Lower leg skin (tissue), 4 donors: ENCODE results near the gene ROR2. TPM values are rescaled to one million over a fixed set of nuclear protein-coding genes. Genes with fewer than 3 reads are reported as not detected.

Experiments
- DNase-seq, 2 donors: peaks; one replicate each; pipeline ENCODE4 v3.0.0-alpha.2; 2019; ENCODE audit warnings: low spot score in 2 of 2
- H3K4me3 ChIP-seq: fragments of 200-600 bp; sonication (generic); 2 replicates; pipeline ENCODE4 v1.5.1; 2017; ENCODE audit warnings: mild to moderate bottlenecking, low read depth; ENCODE audit not compliant: poor library complexity, severe bottlenecking
- POLR2A ChIP-seq, 2 donors: fragments of 450-650 bp; IDR thresholded peaks; one replicate each; pipeline ENCODE4 v1.6.1; 2016 to 2017; ENCODE audit warnings: antibody characterized with exemption in 2 of 2, mild to moderate bottlenecking in 1 of 2, moderate library complexity in 1 of 2
- WGBS, 2 donors: methylation state at CpG; one replicate each; pipeline ENCODE4 v1.1.5; 2018; 5-methylcytosine and 5-hydroxymethylcytosine counted together
- intact Hi-C: fragments of 100-400 bp; cut with DNase I; formaldehyde crosslinking; loops from one replicate; pipeline ENCODE4 v1.15.0; 2023; ENCODE audit warnings: low total_unique reads
- total RNA-seq, 4 donors: library from RNA; depleted of rRNA; stranded (reverse); fragments of >200 nt; gene quantifications; one replicate each; pipeline ENCODE4 v1.1.0, GENCODE V29; 2016
- TF ChIP-seq, protein P1 (sequence below), 3 donors: fragments of 450-650 bp; IDR thresholded peaks; one replicate each; pipeline ENCODE4 v1.5.1; 2016; ENCODE audit warnings: antibody characterized with exemption in 3 of 3, mild to moderate bottlenecking in 3 of 3, moderate library complexity in 2 of 3

ROR2 gene
- total RNA-seq, 4 donors from 2014 or later: 2.3 to 8.7 (median 5.8) TPM

DNA sequence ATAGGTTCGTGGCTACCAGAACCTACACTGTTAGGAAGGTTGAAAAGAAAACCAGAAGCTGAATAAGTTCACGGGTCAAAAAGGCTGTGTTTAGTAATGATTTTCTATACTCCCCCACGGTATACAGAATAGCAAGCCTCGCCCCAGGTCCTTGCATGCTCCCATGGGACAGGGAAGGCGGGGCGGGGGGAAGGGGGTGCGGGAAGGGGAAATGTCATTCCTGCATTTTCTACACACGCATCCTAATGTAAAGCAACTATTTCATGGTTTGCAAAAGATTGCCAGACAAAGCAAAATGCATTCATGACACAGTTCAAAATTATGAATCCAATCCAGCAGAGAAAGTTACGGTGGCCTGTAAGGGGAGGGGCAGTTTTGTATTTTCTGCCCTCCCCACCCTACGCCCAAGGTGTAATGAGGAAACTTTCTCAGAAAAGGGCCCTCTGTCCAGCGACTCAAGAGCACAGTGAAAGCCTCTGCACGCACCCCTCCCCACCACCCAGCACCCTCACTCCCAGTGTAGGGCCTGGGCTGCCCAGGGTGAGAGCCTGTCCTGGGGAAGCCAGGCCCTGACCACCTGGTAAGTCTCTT, 105.2 kb downstream of the ROR2 start:
- WGBS, 2 donors: 75 to 76% methylated on average over 12 of the region's 12 CpGs
- DNase-seq: peak in 1 of 2 donors; percentile 58
- no peak overlapping the region for H3K4me3 ChIP-seq
- intact Hi-C loops: no loop called here
- no peak for TF ChIP-seq POLR2A (IDR thresholded peaks at IDR 0.05)
- TF ChIP-seq, protein P1, sequence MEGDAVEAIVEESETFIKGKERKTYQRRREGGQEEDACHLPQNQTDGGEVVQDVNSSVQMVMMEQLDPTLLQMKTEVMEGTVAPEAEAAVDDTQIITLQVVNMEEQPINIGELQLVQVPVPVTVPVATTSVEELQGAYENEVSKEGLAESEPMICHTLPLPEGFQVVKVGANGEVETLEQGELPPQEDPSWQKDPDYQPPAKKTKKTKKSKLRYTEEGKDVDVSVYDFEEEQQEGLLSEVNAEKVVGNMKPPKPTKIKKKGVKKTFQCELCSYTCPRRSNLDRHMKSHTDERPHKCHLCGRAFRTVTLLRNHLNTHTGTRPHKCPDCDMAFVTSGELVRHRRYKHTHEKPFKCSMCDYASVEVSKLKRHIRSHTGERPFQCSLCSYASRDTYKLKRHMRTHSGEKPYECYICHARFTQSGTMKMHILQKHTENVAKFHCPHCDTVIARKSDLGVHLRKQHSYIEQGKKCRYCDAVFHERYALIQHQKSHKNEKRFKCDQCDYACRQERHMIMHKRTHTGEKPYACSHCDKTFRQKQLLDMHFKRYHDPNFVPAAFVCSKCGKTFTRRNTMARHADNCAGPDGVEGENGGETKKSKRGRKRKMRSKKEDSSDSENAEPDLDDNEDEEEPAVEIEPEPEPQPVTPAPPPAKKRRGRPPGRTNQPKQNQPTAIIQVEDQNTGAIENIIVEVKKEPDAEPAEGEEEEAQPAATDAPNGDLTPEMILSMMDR (IDR thresholded peaks at IDR 0.05): no peak

DNA sequence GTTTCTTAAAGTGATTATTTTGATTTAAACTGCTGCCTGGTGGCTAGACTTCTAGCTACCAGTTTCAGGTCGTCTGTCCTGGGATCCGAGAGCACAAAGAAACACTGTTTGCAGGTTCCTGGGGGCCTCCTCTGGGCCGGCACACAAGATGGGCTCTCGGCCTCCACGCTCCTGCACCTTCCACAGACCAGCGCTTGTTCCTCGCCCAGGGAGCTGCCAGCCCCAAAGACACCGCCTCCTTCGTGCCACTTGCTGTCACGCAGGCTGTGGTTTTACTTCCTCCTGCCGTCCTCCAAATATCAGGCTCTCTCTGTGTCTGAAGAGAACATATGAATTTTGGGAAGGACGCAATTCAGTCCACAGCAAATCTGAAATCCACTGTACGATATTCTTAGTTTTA, 105.8 kb downstream of the ROR2 start:
- TF ChIP-seq, protein P1 (IDR thresholded peaks at IDR 0.05): no peak
- no peak for TF ChIP-seq POLR2A (IDR thresholded peaks at IDR 0.05)
- intact Hi-C loops: no loop called here
- no peak overlapping the region for H3K4me3 ChIP-seq
- 48% methylated on average over 13 of the region's 13 CpGs for WGBS, 2 donors
- peak in 1 of 2 donors; percentile 88 for DNase-seq

DNA sequence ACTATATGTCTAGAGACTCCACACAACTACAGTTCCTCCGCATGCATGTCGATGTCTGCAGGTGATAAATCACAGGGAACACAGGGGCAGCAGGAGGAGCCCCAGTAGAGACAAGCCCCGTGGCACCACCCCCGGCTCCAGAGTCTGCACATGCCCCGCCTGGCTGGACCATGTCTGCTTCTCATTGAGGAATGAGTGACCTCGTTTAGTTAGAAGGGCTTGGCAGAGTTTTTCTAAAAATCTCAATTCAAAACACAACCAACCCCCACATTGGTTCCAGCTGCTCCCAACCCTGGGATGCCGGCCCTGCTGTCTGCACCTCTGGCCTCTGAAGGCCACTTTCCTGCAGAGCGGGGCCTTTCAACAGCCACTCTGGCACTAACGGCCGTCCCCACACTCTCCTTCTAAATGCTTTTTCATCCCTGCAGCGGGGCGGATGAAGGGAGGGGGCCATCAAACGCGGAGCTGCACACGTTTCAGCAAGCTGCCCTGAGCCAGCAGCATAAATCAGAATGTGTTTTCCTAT, 106.3 kb downstream of the ROR2 start:
- peak in 1 of 2 donors; percentile 85 for DNase-seq
- 32 to 40% methylated on average over 15 of the region's 15 CpGs for WGBS, 2 donors
- TF ChIP-seq POLR2A (IDR thresholded peaks at IDR 0.05): no peak
- TF ChIP-seq, protein P1 (IDR thresholded peaks at IDR 0.05): no peak
- no peak overlapping the region for H3K4me3 ChIP-seq
- intact Hi-C loops: no loop called here

DNA sequence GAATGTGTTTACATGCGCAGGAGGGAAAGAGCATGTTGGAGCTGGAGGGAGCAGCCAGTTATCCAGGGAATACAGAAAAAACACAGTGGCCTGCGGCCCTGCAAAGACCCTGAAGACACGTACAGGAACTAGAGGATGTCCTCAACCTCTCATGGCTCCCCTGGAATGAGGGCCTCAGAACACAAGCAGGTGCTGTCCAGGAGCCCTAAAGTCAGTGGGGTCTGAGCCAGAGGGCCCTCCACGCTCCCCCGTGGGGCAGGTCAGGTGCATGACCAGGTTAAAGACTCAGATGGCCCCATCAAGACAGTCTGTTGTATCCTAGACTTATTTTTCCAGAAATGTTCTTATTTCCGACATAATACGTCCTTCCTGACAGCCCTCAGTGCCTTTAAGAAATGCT, 106.9 kb downstream of the ROR2 start:
- intact Hi-C loops: no loop called here
- H3K4me3 ChIP-seq: no peak overlapping the region
- WGBS, 2 donors: 85 to 90% methylated on average over 7 of the region's 7 CpGs
- DNase-seq: no peak
- TF ChIP-seq, protein P1 (IDR thresholded peaks at IDR 0.05): no peak
- no peak for TF ChIP-seq POLR2A (IDR thresholded peaks at IDR 0.05)

DNA sequence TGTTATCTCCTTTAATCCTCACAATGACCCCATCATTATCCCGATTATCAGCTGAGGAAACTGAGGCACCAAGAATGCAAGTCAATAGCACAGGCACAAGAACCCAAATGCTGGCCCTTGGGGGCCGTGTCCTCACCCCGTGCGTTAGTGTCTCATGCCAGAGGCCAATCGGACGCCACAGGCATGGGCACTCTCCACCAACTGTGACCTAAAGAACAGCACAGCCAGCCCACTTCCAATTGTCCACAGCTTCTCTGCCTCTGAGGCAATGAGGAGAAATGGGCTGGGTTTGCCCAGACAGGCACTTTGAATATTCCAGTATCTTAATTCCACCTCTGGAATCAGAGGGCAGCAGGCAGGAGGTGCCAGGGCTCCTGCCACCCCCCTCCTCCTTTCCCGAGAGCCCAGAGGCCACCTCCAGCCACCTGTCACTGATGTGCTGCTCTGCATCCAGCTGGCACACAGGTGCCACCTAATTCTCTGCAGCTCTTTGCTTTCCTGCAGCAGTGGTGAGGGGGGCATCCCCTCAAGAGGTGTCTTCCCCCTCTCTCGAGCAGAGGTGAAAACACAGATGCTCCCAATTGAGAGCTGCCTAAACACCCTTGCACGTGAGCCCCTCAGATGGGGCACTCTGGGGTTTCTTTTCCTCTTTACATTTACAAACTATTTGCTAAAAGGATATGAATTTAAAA, 107.5 kb downstream of the ROR2 start:
- intact Hi-C loops: no loop called here
- DNase-seq: no peak
- H3K4me3 ChIP-seq: no peak overlapping the region
- no peak for TF ChIP-seq POLR2A (IDR thresholded peaks at IDR 0.05)
- TF ChIP-seq, protein P1 (IDR thresholded peaks at IDR 0.05): no peak
- WGBS, 2 donors: 72 to 82% methylated on average over 9 of the region's 9 CpGs
